Superior temporal gyrus (tissue), 1 donor: ENCODE results near the gene ADGRL2.
"Not testable (repeated sequence)": the region's sequence is repeated elsewhere in the genome, so short reads cannot be mapped to it uniquely, and the experiment has no call there.

ENCODE experiments used
- DNase-seq: peaks from one replicate; pipeline ENCODE4 v3.0.0-alpha.2; 2016; ENCODE audit errors: extremely low spot score

The ADGRL2 gene

GRCh38 chr1:81847063-81847462 is 46.3 kb downstream of the ADGRL2 start:
- DNase-seq = no peak

GRCh38 chr1:81848880-81849682 is 48.3 kb downstream of the ADGRL2 start:
- no peak for DNase-seq

- DNase-seq = no peak
Observed at GRCh38 chr1:81850031-81850430, 49.3 kb downstream of the ADGRL2 start.

GRCh38 chr1:81850495-81850894 is 49.8 kb downstream of the ADGRL2 start:
- no peak for DNase-seq

- DNase-seq = no peak
Observed at GRCh38 chr1:81851217-81851616, 50.5 kb downstream of the ADGRL2 start.

- no peak for DNase-seq
Observed at GRCh38 chr1:81852961-81853360, 52.2 kb downstream of the ADGRL2 start.

- no peak for DNase-seq
Observed at GRCh38 chr1:81867235-81867634, 66.5 kb downstream of the ADGRL2 start.

GRCh38 chr1:81869307-81869706 is 68.6 kb downstream of the ADGRL2 start:
- no peak for DNase-seq

- DNase-seq = not testable (repeated sequence)
Observed at GRCh38 chr1:81871091-81871490, 70.4 kb downstream of the ADGRL2 start.

GRCh38 chr1:81873946-81874345 is 73.2 kb downstream of the ADGRL2 start:
- no peak for DNase-seq

- no peak for DNase-seq
Observed at GRCh38 chr1:81874461-81874860, 73.7 kb downstream of the ADGRL2 start.

GRCh38 chr1:81874940-81875339 is 74.2 kb downstream of the ADGRL2 start:
- DNase-seq = no peak

GRCh38 chr1:81876901-81877733 is 76.4 kb downstream of the ADGRL2 start:
- DNase-seq = no peak

- DNase-seq = no peak
Observed at GRCh38 chr1:81877940-81878339, 77.2 kb downstream of the ADGRL2 start.

- no peak for DNase-seq
Observed at GRCh38 chr1:81878538-81878937, 77.8 kb downstream of the ADGRL2 start.

GRCh38 chr1:81880781-81881180 is 80.0 kb downstream of the ADGRL2 start:
- no peak for DNase-seq

- no peak for DNase-seq
Observed at GRCh38 chr1:81885291-81885690, 84.6 kb downstream of the ADGRL2 start.

GRCh38 chr1:81886292-81886691 is 85.6 kb downstream of the ADGRL2 start:
- DNase-seq = not testable (repeated sequence)

GRCh38 chr1:81887421-81888144 is 86.8 kb downstream of the ADGRL2 start:
- no peak for DNase-seq

- DNase-seq = no peak
Observed at GRCh38 chr1:81889166-81889565, 88.4 kb downstream of the ADGRL2 start.

- no peak for DNase-seq
Observed at GRCh38 chr1:81894867-81895266, 94.1 kb downstream of the ADGRL2 start.

- DNase-seq = no peak
Observed at GRCh38 chr1:81899214-81899821, 98.6 kb downstream of the ADGRL2 start.
